ENCODE data around the gene TMEM198.

The TMEM198 gene

GRCh38 chr2:219581346-219581745, 37.5 kb downstream of the TMEM198 start:
- Histone ChIP-seq H3K27me3 (replicated peaks; ENCODE audit: control insufficient read depth, insufficient read depth, low read length, poor library complexity, severe bottlenecking) (no peaks in the 10 kb centered on the region), H3K9me3 (ENCODE audit: control insufficient read depth, low read length) (no peaks in the 10 kb centered on the region), H3K36me3 (ENCODE audit: control insufficient read depth, insufficient read depth, low read length) (no peaks in the 10 kb centered on the region), H3K4me3 (ENCODE audit: insufficient read depth, low read depth, low read length, poor library complexity, severe bottlenecking) (no peak overlapping the region), H3K4me1 (ENCODE audit: control insufficient read depth, insufficient read depth, low read length, poor library complexity, severe bottlenecking) (no peaks in the 10 kb centered on the region), H3K27ac (ENCODE audit: insufficient read depth, low read length, poor library complexity, severe bottlenecking) (no peak overlapping the region)
- DNase-seq = no peak

GRCh38 chr2:219591091-219591490, 47.3 kb downstream of the TMEM198 start:
- H3K9me3 ChIP-seq (ENCODE audit: control insufficient read depth, low read length) = no peaks in the 10 kb centered on the region
- no peak overlapping the region for H3K27ac ChIP-seq (ENCODE audit: insufficient read depth, low read length, poor library complexity, severe bottlenecking)
- no peaks in the 10 kb centered on the region for H3K36me3 ChIP-seq (ENCODE audit: control insufficient read depth, insufficient read depth, low read length)
- no peak for DNase-seq
- H3K4me3 ChIP-seq (ENCODE audit: insufficient read depth, low read depth, low read length, poor library complexity, severe bottlenecking) = no peak overlapping the region
- H3K27me3 ChIP-seq (replicated peaks; ENCODE audit: control insufficient read depth, insufficient read depth, low read length, poor library complexity, severe bottlenecking) = no peaks in the 10 kb centered on the region
- no peaks in the 10 kb centered on the region for H3K4me1 ChIP-seq (ENCODE audit: control insufficient read depth, insufficient read depth, low read length, poor library complexity, severe bottlenecking)

- no peaks in the 10 kb centered on the region for H3K27me3 ChIP-seq (replicated peaks; ENCODE audit: control insufficient read depth, insufficient read depth, low read length, poor library complexity, severe bottlenecking)
- DNase-seq = no peak
- no peak overlapping the region for H3K27ac ChIP-seq (ENCODE audit: insufficient read depth, low read length, poor library complexity, severe bottlenecking)
Observed at GRCh38 chr2:219592736-219593135, 48.9 kb downstream of the TMEM198 start.

GRCh38 chr2:219593154-219593553, 49.3 kb downstream of the TMEM198 start:
- DNase-seq = no peak
- no peak overlapping the region for H3K4me3 ChIP-seq (ENCODE audit: insufficient read depth, low read depth, low read length, poor library complexity, severe bottlenecking)
- no peak overlapping the region for H3K27ac ChIP-seq (ENCODE audit: insufficient read depth, low read length, poor library complexity, severe bottlenecking)
- no peaks in the 10 kb centered on the region for H3K9me3 ChIP-seq (ENCODE audit: control insufficient read depth, low read length)
- no peaks in the 10 kb centered on the region for H3K36me3 ChIP-seq (ENCODE audit: control insufficient read depth, insufficient read depth, low read length)
- H3K27me3 ChIP-seq (replicated peaks; ENCODE audit: control insufficient read depth, insufficient read depth, low read length, poor library complexity, severe bottlenecking) = no peaks in the 10 kb centered on the region
- H3K4me1 ChIP-seq (ENCODE audit: control insufficient read depth, insufficient read depth, low read length, poor library complexity, severe bottlenecking) = peaks cover 3% of the 10 kb centered on the region

More at GRCh38 chr2:219592736-219593135, 48.9 kb downstream of the TMEM198 start:
- H3K9me3 ChIP-seq (ENCODE audit: control insufficient read depth, low read length) = no peaks in the 10 kb centered on the region
- H3K4me3 ChIP-seq (ENCODE audit: insufficient read depth, low read depth, low read length, poor library complexity, severe bottlenecking) = no peak overlapping the region
- H3K36me3 ChIP-seq (ENCODE audit: control insufficient read depth, insufficient read depth, low read length) = no peaks in the 10 kb centered on the region
- no peaks in the 10 kb centered on the region for H3K4me1 ChIP-seq (ENCODE audit: control insufficient read depth, insufficient read depth, low read length, poor library complexity, severe bottlenecking)

GRCh38 chr2:219595256-219595655, 51.4 kb downstream of the TMEM198 start:
- Histone ChIP-seq H3K4me1 (ENCODE audit: control insufficient read depth, insufficient read depth, low read length, poor library complexity, severe bottlenecking) (peaks cover 7% of the 10 kb centered on the region), H3K27ac (ENCODE audit: insufficient read depth, low read length, poor library complexity, severe bottlenecking) (no peak overlapping the region), H3K27me3 (replicated peaks; ENCODE audit: control insufficient read depth, insufficient read depth, low read length, poor library complexity, severe bottlenecking) (no peaks in the 10 kb centered on the region), H3K9me3 (ENCODE audit: control insufficient read depth, low read length) (no peaks in the 10 kb centered on the region), H3K4me3 (ENCODE audit: insufficient read depth, low read depth, low read length, poor library complexity, severe bottlenecking) (no peak overlapping the region), H3K36me3 (ENCODE audit: control insufficient read depth, insufficient read depth, low read length) (no peaks in the 10 kb centered on the region)
- DNase-seq = no peak

GRCh38 chr2:219596954-219597551, 53.2 kb downstream of the TMEM198 start:
- Histone ChIP-seq H3K27ac (ENCODE audit: insufficient read depth, low read length, poor library complexity, severe bottlenecking) (peak overlapping the region; percentile 82), H3K36me3 (ENCODE audit: control insufficient read depth, insufficient read depth, low read length) (peaks cover 10% of the 10 kb centered on the region), H3K9me3 (ENCODE audit: control insufficient read depth, low read length) (no peaks in the 10 kb centered on the region), H3K4me1 (ENCODE audit: control insufficient read depth, insufficient read depth, low read length, poor library complexity, severe bottlenecking) (peaks cover 7% of the 10 kb centered on the region), H3K27me3 (replicated peaks; ENCODE audit: control insufficient read depth, insufficient read depth, low read length, poor library complexity, severe bottlenecking) (no peaks in the 10 kb centered on the region), H3K4me3 (ENCODE audit: insufficient read depth, low read depth, low read length, poor library complexity, severe bottlenecking) (peak overlapping the region; percentile 93)
- DNase-seq = no peak

GRCh38 chr2:219597552-219598307, 53.9 kb downstream of the TMEM198 start, which contains the start of gene STK11IP:
Gene STK11IP, plus strand, starts transcription at chr2:219597857. Its CDS starts 263 bp downstream, at chr2:219598120.
- DNase-seq = peak; percentile 78 to 85 (median 81)
- Histone ChIP-seq H3K4me3 (ENCODE audit: insufficient read depth, low read depth, low read length, poor library complexity, severe bottlenecking) (peak within 1 kb of the TSS; percentile 93), H3K4me1 (ENCODE audit: control insufficient read depth, insufficient read depth, low read length, poor library complexity, severe bottlenecking) (peaks cover 7% of the 10 kb centered on the region), H3K27me3 (replicated peaks; ENCODE audit: control insufficient read depth, insufficient read depth, low read length, poor library complexity, severe bottlenecking) (no peaks in the 10 kb centered on the region), H3K36me3 (ENCODE audit: control insufficient read depth, insufficient read depth, low read length) (peaks cover 16% of the 10 kb centered on the region), H3K27ac (ENCODE audit: insufficient read depth, low read length, poor library complexity, severe bottlenecking) (peak within 1 kb of the TSS; percentile 82), H3K9me3 (ENCODE audit: control insufficient read depth, low read length) (no peaks in the 10 kb centered on the region)

GRCh38 chr2:219598308-219599078, 54.7 kb downstream of the TMEM198 start:
- Histone ChIP-seq H3K9me3 (ENCODE audit: control insufficient read depth, low read length) (no peaks in the 10 kb centered on the region), H3K4me1 (ENCODE audit: control insufficient read depth, insufficient read depth, low read length, poor library complexity, severe bottlenecking) (peaks cover 7% of the 10 kb centered on the region), H3K36me3 (ENCODE audit: control insufficient read depth, insufficient read depth, low read length) (peaks cover 16% of the 10 kb centered on the region), H3K27ac (ENCODE audit: insufficient read depth, low read length, poor library complexity, severe bottlenecking) (peak overlapping the region; percentile 82), H3K27me3 (replicated peaks; ENCODE audit: control insufficient read depth, insufficient read depth, low read length, poor library complexity, severe bottlenecking) (no peaks in the 10 kb centered on the region), H3K4me3 (ENCODE audit: insufficient read depth, low read depth, low read length, poor library complexity, severe bottlenecking) (peak overlapping the region; percentile 93)
- no peak for DNase-seq

Measured in effector memory CD4-positive, alpha-beta T cell (primary cell).